Urinary bladder (tissue), 4 donors: ENCODE measurements around the gene AFAP1L2. TPM values are rescaled to one million over a fixed set of nuclear protein-coding genes. Genes with fewer than 3 reads are reported as not detected.

Experiments used
- DNase-seq: peaks from one replicate; pipeline ENCODE4 v3.0.0-alpha.2; 2015; ENCODE audit errors: extremely low spot score
- H3K27ac ChIP-seq: one replicate; pipeline ENCODE4 v1.5.1; 2013; ENCODE audit warnings: low read depth, mild to moderate bottlenecking, moderate library complexity
- H3K36me3 ChIP-seq: one replicate; pipeline ENCODE4 v1.6.1; 2013; ENCODE audit warnings: mild to moderate bottlenecking, moderate library complexity; ENCODE audit not compliant: insufficient read depth
- H3K4me1 ChIP-seq: one replicate; pipeline ENCODE4 v1.6.1; 2013; ENCODE audit warnings: mild to moderate bottlenecking, moderate library complexity; ENCODE audit not compliant: insufficient read depth
- H3K4me3 ChIP-seq: one replicate; pipeline ENCODE4 v1.5.1; 2013; ENCODE audit warnings: low read depth, low read length
- WGBS: extraction: QIAGEN DNeasy Blood & Tissue Kit; methylation state at CpG from one replicate; pipeline ENCODE4 v1.1.7; 2013; 5-methylcytosine and 5-hydroxymethylcytosine counted together
- polyA plus RNA-seq: library from polyadenylated mRNA; stranded (reverse); fragments of 200-250 nt; gene quantifications from one replicate; pipeline ENCODE4 v1.2.3, GENCODE V29; 2013
- total RNA-seq: library from RNA; depleted of rRNA; stranded (reverse); fragments of >200 nt; gene quantifications from one replicate; pipeline ENCODE4 v1.2.3, GENCODE V29; 2014
- donor health status: healthy with polysubstance abuse.
- donor health status: healthy.

AFAP1L2 gene
- total and polyA plus RNA-seq, 2 donors, result 9.1 to 32.6 TPM

DNA sequence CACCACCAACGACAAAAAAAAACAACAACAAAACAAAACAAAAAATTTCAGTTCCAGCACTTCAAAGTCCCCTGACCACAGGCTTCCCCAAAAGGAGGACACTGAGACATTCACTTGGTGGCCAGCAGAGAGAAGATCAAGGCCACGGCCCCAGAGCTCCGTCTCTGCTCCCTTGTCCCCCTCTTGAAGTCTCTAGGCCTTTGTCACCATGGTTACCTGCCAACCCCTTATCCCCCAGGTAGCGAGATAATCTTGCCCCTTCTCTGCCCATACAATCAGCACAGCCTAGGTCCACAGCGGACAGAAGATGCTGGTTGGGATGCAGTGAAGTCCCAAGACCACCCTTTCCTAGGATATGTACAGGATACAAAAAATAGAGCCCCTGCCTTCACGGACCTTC, 30.7 kb downstream of the AFAP1L2 start:
- H3K4me3 ChIP-seq, result no peak overlapping the region
- H3K36me3 ChIP-seq, result no peaks in the 10 kb centered on the region
- no peaks in the 10 kb centered on the region for H3K4me1 ChIP-seq
- 51% methylated on average over 6 of the region's 6 CpGs for WGBS
- DNase-seq, result no peak
- no peak overlapping the region for H3K27ac ChIP-seq

- Histone ChIP-seq H3K27ac (no peak overlapping the region), H3K4me1 (no peaks in the 10 kb centered on the region), H3K4me3 (no peak overlapping the region), H3K36me3 (no peaks in the 10 kb centered on the region)
- WGBS, result 81% methylated on average over 5 of the region's 5 CpGs
- no peak for DNase-seq
Observed at GRCh38 chr10:114372995-114373394, 31.3 kb downstream of the AFAP1L2 start.

DNA sequence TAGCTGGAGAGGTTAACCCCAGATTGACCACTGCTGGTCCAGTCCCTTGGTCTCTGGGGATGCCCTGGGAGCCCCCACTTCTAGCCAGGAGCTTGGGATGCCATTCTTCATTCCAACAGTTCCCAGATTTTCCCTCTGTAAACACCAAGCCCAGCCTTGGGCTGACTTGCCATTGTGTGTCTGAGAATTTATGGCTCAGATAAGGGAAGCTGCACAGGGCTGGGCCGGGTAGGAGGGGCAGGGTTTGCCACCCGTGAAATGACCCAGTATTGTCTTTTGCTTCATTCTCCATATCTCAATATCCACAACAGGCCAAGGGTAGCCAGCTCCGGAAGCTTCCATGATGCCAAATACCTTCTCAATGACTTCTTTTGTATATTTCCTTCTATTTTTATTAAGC, 32.1 kb downstream of the AFAP1L2 start:
- Histone ChIP-seq H3K27ac (no peak overlapping the region), H3K4me1 (no peaks in the 10 kb centered on the region), H3K36me3 (no peaks in the 10 kb centered on the region), H3K4me3 (no peak overlapping the region)
- WGBS, result 40% methylated on average over 3 of the region's 3 CpGs
- DNase-seq, result no peak

GRCh38 chr10:114370966-114371365, 33.3 kb downstream of the AFAP1L2 start:
- H3K4me3 ChIP-seq, result no peak overlapping the region
- 92% methylated on average over 5 of the region's 5 CpGs for WGBS
- no peaks in the 10 kb centered on the region for H3K36me3 ChIP-seq
- no peak overlapping the region for H3K27ac ChIP-seq
- no peaks in the 10 kb centered on the region for H3K4me1 ChIP-seq
- DNase-seq, result no peak

GRCh38 chr10:114370199-114370598, 34.1 kb downstream of the AFAP1L2 start:
- 70% methylated on average over 2 of the region's 2 CpGs for WGBS
- no peak for DNase-seq
- Histone ChIP-seq H3K36me3 (no peaks in the 10 kb centered on the region), H3K4me3 (no peak overlapping the region), H3K27ac (no peak overlapping the region), H3K4me1 (no peaks in the 10 kb centered on the region)

GRCh38 chr10:114368057-114368391, 36.3 kb downstream of the AFAP1L2 start:
- no peak for DNase-seq
- Histone ChIP-seq H3K36me3 (no peaks in the 10 kb centered on the region), H3K4me3 (no peak overlapping the region), H3K27ac (no peak overlapping the region), H3K4me1 (no peaks in the 10 kb centered on the region)
- 65% methylated on average over 4 of the region's 4 CpGs for WGBS

DNA sequence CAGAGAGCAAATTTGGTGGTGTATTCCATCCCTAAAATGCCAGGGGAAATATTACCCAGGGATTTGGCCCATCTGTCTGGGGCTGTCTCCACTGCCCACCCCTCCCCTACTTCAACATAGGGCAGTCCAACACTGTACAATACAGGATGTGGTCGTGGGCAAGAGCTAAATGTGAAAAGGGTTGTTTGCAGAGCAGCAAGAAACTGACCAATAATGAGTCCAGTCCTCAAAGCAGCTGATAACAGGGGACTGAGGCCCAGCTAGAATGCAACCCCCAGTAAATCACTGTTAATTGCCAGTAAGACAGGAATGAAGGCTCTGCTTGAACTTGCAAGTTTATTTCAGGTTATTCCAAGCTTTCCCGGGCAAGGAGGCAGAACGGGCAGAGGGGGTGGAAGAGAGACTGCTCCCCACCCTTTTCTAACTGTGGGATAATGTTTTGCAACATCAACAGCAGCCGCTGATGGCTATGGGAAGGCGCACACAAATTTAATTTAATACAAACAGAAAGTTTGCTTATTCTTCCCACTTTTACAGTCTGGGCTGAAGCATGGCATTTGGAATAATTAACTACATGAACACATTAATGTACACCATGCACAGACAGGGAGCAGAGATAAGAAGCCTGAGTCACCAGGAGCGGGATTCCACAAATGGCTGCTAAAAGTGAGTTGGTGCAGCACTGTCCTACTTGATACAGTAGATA, 36.8 kb downstream of the AFAP1L2 start:
- DNase-seq, result peak; percentile 40
- no peak overlapping the region for H3K27ac ChIP-seq
- WGBS, result 32% methylated on average over 6 of the region's 6 CpGs

DNA sequence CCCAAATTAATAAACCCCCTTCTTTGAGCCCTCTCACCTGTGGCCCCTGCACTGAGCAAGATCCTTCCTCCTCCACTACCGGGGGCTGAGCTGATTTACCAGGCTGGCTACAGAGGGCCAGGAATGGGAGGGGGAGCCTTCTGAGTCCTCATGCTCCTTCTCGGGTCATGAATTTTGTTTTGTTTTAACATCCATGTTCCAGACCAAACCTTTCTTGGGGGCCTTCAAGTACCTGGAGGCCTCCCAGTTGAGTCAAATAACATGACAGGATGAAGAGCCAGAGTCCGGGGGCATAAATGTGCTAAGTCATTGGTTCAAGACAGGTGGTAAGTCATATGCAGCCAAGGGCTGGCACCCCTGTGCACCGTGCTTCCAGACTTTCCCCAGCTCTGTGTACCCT, 39.6 kb downstream of the AFAP1L2 start:
- 98% methylated on average over 4 of the region's 4 CpGs for WGBS
- DNase-seq, result no peak

More for the DNA sequence above, 36.8 kb downstream of the AFAP1L2 start:
- H3K4me3 ChIP-seq, result no peak overlapping the region
- no peaks in the 10 kb centered on the region for H3K36me3 ChIP-seq
- H3K4me1 ChIP-seq, result no peaks in the 10 kb centered on the region

DNA sequence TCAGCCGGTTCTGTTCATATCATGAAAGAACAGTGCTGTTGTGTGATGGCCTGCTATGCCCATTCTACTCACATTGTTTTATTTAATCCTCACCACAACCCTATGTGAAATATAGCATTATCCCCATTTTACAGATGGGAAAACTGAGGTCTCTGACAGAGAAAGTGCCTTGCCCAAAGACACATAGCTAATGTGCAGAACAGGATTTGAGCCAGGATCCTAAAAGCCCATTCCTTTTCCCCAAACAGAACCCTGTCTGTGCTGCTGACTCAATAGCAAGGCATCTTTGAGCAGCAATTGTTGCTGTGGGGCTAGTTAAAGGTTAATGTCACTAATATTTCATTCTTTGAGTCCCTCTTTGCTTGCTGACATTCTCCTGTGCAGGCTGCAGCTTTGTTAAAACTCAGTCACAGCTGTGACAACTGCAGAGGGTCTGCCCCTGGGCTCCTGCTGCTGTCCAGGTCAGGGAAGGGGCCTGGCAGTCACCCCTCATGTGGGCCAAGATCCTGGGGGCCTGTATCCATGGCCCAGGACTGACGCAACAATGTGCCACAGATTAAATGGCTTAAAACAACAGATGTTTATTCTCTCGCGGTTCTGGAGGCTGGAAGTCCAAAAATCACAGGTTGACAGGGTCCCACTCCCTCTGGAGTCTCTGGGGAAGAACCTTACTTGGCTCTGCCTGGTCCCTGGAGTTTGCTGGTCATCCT, 40.4 kb downstream of the AFAP1L2 start:
- Histone ChIP-seq H3K36me3 (no peaks in the 10 kb centered on the region), H3K4me3 (no peak overlapping the region), H3K4me1 (no peaks in the 10 kb centered on the region), H3K27ac (no peak overlapping the region)
- no peak for DNase-seq
- WGBS, result 91% methylated on average over 4 of the region's 4 CpGs

More for the DNA sequence above, 39.6 kb downstream of the AFAP1L2 start:
- Histone ChIP-seq H3K27ac (no peak overlapping the region), H3K4me3 (no peak overlapping the region), H3K36me3 (no peaks in the 10 kb centered on the region), H3K4me1 (no peaks in the 10 kb centered on the region)

- Histone ChIP-seq H3K4me1 (no peaks in the 10 kb centered on the region), H3K27ac (no peak overlapping the region), H3K36me3 (no peaks in the 10 kb centered on the region), H3K4me3 (no peak overlapping the region)
- WGBS, result 87% methylated on average over 16 of the region's 16 CpGs
- no peak for DNase-seq
Observed at GRCh38 chr10:114362826-114363355, 41.4 kb downstream of the AFAP1L2 start.

DNA sequence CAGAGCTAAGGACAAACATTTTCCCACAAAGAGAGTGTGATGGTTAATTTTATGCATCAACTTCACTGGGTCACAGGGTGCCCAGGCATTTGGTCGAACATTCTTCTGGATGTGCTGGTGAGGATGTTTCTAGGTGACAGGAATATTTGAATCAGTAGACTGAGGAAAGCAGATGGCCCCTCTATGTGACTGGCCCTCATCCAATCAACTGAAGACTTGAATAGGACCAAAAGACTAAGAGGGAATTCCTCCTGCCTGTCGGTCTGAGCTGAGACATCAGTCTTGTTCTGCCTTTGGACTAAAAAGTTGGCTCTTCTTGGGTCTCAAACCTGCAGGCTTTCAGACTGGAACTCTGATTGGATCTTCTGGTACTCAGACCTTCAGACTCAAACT, 44.4 kb downstream of the AFAP1L2 start:
- Histone ChIP-seq H3K4me3 (no peak overlapping the region), H3K27ac (no peak overlapping the region), H3K36me3 (no peaks in the 10 kb centered on the region), H3K4me1 (peaks cover 1% of the 10 kb centered on the region)
- WGBS, result 88% methylated on average over 2 of the region's 2 CpGs
- DNase-seq, result no peak

GRCh38 chr10:114359041-114359952, 45.0 kb downstream of the AFAP1L2 start:
- Histone ChIP-seq H3K27ac (no peak overlapping the region), H3K4me3 (no peak overlapping the region), H3K4me1 (peaks cover 1% of the 10 kb centered on the region), H3K36me3 (no peaks in the 10 kb centered on the region)
- DNase-seq, result no peak
- 93% methylated on average over 3 of the region's 3 CpGs for WGBS

DNA sequence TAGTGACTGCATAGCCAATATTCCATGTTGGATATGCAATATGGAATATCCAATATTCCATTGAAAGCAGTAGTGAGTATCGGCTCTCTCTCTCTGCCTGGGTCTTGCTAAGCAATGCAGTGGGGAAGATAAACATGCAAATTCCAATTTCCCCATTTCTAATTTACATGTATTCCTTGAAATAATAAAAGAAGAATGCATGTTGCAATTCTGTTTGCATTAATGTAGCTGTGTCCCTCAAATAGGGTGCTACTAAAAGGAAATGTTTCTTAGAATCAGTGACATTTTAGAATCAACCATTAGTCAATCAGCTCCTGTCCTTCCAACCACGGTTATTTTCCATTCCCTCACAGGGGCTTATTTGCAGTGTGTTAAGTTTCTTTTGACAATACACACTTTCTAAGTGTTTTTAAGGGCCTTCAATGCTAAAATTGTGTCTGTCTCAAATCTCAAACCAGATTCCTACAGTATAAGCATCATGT, 46.7 kb downstream of the AFAP1L2 start:
- H3K4me3 ChIP-seq, result no peak overlapping the region
- WGBS, result 65% methylated on average over 2 of the region's 2 CpGs
- peaks cover 1% of the 10 kb centered on the region for H3K4me1 ChIP-seq
- no peak overlapping the region for H3K27ac ChIP-seq
- no peak for DNase-seq
- H3K36me3 ChIP-seq, result no peaks in the 10 kb centered on the region
